SU-DHL-6 (cell line): ENCODE results near the gene GPR143.
"Not testable (repeated sequence)": the region's sequence is repeated elsewhere in the genome, so short reads cannot be mapped to it uniquely, and the experiment has no call there.

ENCODE experiments used
- H2AFZ ChIP-seq: fragments of 200-600 bp; sonication (generic); 2 replicates; pipeline ENCODE4 v1.6.1; 2014; ENCODE audit warnings: low read depth, mild to moderate bottlenecking, moderate library complexity, mixed read lengths, antibody characterized with exemption, low read length; ENCODE audit not compliant: severe bottlenecking
- H3F3A ChIP-seq: fragments of 200-600 bp; shearing (Covaris generic); 2 replicates; pipeline ENCODE4 v1.6.0; 2016; ENCODE audit warnings: antibody characterized with exemption, mild to moderate bottlenecking; ENCODE audit not compliant: insufficient read depth
- H3K27ac ChIP-seq: fragments of 200-600 bp; sonication (generic); 2 replicates; pipeline ENCODE4 v1.5.1; 2016; ENCODE audit warnings: low read depth, mild to moderate bottlenecking, low read length, moderate library complexity, mixed read lengths
- H3K27me3 ChIP-seq: fragments of 200-600 bp; sonication (generic), shearing (Covaris generic); 2 replicates; pipeline ENCODE4 v1.6.0; 2014; ENCODE audit warnings: mild to moderate bottlenecking, low read length
- H3K36me3 ChIP-seq: fragments of 200-600 bp; sonication (generic); 2 replicates; pipeline ENCODE4 v1.6.1; 2014; ENCODE audit warnings: mild to moderate bottlenecking, low read length, mixed read lengths
- H3K4me2 ChIP-seq: fragments of 300-600, 200-600 bp; shearing (Covaris generic), sonication (generic); 2 replicates; pipeline ENCODE4 v1.6.0; 2014; ENCODE audit warnings: low read length, low read depth, mild to moderate bottlenecking; ENCODE audit not compliant: poor library complexity, severe bottlenecking
- H3K4me3 ChIP-seq: fragments of 200-600 bp; sonication (generic); 2 replicates; pipeline ENCODE4 v1.5.1; 2014; ENCODE audit warnings: antibody characterized with exemption, low read length, mild to moderate bottlenecking, mixed read lengths; ENCODE audit not compliant: insufficient read depth, poor library complexity, severe bottlenecking
- H3K79me2 ChIP-seq: fragments of 200-600 bp; sonication (generic); 2 replicates; pipeline ENCODE4 v1.6.1; 2014; ENCODE audit warnings: mild to moderate bottlenecking, low read length, moderate library complexity; ENCODE audit not compliant: insufficient read depth
- H3K9ac ChIP-seq: fragments of 200-600 bp; sonication (generic); 2 replicates; pipeline ENCODE4 v1.7.0; 2014; ENCODE audit warnings: mild to moderate bottlenecking, low read length
- H3K9me2 ChIP-seq: fragments of 200-600 bp; sonication (generic); replicated peaks from 2 replicates; pipeline ENCODE4 v1.6.1; 2014; ENCODE audit warnings: low read length; ENCODE audit not compliant: insufficient read depth
- H3K9me3 ChIP-seq: fragments of 200-600 bp; sonication (generic); 2 replicates; pipeline ENCODE4 v1.6.1; 2014; ENCODE audit warnings: low read length, mixed read lengths; ENCODE audit not compliant: insufficient read depth
- H4K20me1 ChIP-seq: fragments of 200-600 bp; sonication (generic); 2 replicates; pipeline ENCODE4 v1.6.1; 2014; ENCODE audit warnings: low read depth, mild to moderate bottlenecking, antibody characterized with exemption, low read length, moderate library complexity, mixed read lengths
- CTCF ChIP-seq: fragments of 200-600 bp; sonication (generic); IDR thresholded peaks from one replicate; pipeline ENCODE4 v1.5.1; 2017; ENCODE audit warnings: antibody characterized with exemption, mild to moderate bottlenecking, low read length, moderate library complexity; ENCODE audit not compliant: insufficient read depth, poor library complexity, severe bottlenecking
- EZH2phosphoT487 ChIP-seq: fragments of 200-600 bp; sonication (generic), shearing (Covaris generic); conservative IDR thresholded peaks from 2 replicates; pipeline ENCODE4 v1.6.1; 2018; ENCODE audit warnings: mild to moderate bottlenecking, antibody characterized with exemption, low read length, moderate library complexity, mixed read lengths

Gene GPR143

GRCh38 chrX:9765737-9766097, at the start of gene GPR143:
Gene GPR143, minus strand, starts transcription at chrX:9765847. Its CDS starts 30 bp downstream, at chrX:9765817.
- Histone ChIP-seq H4K20me1 (no peaks in the 10 kb centered on the region), H3K27me3 (no peaks in the 10 kb centered on the region), H3K9me2 (no peaks in the 10 kb centered on the region), H3K9me3 (no peaks in the 10 kb centered on the region), H3K27ac (no peak within 1 kb of the TSS), H2AFZ (no peak within 1 kb of the TSS), H3K36me3 (no peaks in the 10 kb centered on the region), H3K4me3 (no peak within 1 kb of the TSS), H3K79me2 (no peaks in the 10 kb centered on the region), H3K4me2 (no peak within 1 kb of the TSS), H3K9ac (no peak within 1 kb of the TSS), H3F3A (no peaks in the 10 kb centered on the region)
- no peak for TF ChIP-seq EZH2phosphoT487

GRCh38 chrX:9811086-9811485, 45.4 kb upstream of the GPR143 start:
- not testable (repeated sequence) for H2AFZ ChIP-seq, H3K9ac ChIP-seq, H4K20me1 ChIP-seq, H3K27ac ChIP-seq, H3K9me3 ChIP-seq, H3K27me3 ChIP-seq, H3K79me2 ChIP-seq, H3K4me2 ChIP-seq, H3F3A ChIP-seq, H3K9me2 ChIP-seq, H3K36me3 ChIP-seq, H3K4me3 ChIP-seq

DNA sequence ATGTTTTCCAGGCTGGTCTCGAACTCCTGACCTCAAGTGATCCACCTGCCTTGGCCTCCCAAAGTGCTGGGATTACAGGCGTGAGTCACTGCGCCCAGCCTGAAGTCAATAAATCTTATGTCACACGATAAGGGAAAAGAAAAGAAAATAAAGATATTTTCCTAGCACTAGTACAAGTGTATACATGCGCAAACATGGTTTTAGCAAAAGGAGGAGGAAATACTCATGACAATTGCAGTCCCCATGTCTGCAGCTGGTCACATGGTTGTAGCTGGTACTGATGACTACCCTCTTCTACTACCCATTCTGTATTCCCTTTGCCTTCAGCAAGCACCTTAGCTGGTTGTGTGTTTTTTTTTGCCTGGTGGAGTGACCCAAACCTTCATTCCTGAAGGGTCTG, 44.2 kb upstream of the GPR143 start:
- H3K9me2 ChIP-seq, H3F3A ChIP-seq, H2AFZ ChIP-seq, H3K79me2 ChIP-seq, H3K27ac ChIP-seq, H3K4me3 ChIP-seq, H3K4me2 ChIP-seq, H3K9me3 ChIP-seq, H3K9ac ChIP-seq, H3K36me3 ChIP-seq, H4K20me1 ChIP-seq, H3K27me3 ChIP-seq: not testable (repeated sequence)

DNA sequence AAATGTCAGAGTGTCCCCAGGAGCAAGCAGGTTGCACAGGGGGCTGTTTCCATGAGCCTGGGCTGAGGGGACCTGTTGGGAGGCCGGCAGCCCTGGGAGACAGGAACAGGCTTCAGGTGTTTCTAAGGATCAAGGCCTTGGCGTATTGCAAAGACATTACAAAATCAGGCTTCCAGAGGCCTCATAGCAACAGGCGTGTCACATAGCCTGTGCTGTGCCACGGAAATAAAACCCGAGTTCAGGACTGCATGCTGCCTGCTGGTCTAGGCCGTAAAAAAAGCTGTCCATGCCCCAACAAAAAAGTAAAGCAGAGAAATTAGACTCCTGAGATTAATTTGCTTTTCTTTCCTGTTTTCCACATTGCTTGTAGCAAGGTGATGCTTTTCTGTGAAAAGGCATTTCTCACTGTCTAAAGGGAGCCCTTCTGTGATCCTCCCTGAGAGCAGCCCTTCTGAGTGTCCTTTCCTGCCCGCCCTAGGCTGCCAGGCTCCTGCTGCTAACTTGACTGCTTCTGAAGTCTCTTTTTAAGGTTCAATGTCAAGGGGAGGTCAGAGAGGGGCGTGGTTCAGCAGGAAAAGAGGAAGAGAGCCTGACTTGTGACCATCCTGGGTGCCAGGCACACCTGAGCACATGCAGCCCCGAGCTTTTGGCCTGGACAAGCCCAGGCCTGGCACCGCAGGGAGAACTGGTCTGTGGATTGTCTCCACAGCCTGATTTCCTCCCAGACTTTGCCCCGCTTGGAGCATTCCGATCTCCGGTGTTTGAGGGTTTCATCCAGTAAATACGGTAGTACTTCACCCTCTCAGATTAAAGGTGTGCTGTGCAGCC, 41.9 kb upstream of the GPR143 start:
- no peak overlapping the region for H3K4me3 ChIP-seq
- no peaks in the 10 kb centered on the region for H4K20me1 ChIP-seq
- H2AFZ ChIP-seq: no peak overlapping the region
- H3K9me3 ChIP-seq: no peaks in the 10 kb centered on the region
- no peaks in the 10 kb centered on the region for H3F3A ChIP-seq
- H3K36me3 ChIP-seq: no peaks in the 10 kb centered on the region
- H3K79me2 ChIP-seq: no peaks in the 10 kb centered on the region
- no peaks in the 10 kb centered on the region for H3K27me3 ChIP-seq
- no peak overlapping the region for H3K4me2 ChIP-seq
- no peak overlapping the region for H3K9ac ChIP-seq
- no peaks in the 10 kb centered on the region for H3K9me2 ChIP-seq
- TF ChIP-seq CTCF (no peak), EZH2phosphoT487 (no peak)
- no peak overlapping the region for H3K27ac ChIP-seq

DNA sequence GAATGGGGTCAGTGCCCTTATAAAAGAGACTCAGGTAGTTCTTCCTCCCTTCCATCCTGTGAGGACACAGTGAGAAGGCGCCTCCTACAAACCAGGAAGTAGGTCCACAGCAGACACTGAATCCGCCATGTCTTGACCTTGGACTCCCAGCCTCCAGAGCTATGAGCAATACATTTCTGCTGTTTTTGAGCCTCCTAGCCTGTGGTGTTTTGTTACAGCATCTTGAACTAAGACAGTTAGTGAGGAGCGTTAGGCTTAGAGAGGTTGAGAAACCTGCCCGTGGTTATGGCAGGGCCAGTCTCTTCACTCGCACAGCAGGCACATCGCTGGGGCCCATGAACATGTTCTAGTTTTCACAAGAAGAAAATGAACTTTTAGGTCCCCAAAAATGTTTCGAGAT, 40.3 kb upstream of the GPR143 start:
- Histone ChIP-seq H4K20me1 (no peaks in the 10 kb centered on the region), H3K27ac (no peak overlapping the region), H3K9ac (no peak overlapping the region), H3K79me2 (no peaks in the 10 kb centered on the region), H3K9me2 (no peaks in the 10 kb centered on the region), H3F3A (no peaks in the 10 kb centered on the region), H3K4me3 (no peak overlapping the region), H3K36me3 (no peaks in the 10 kb centered on the region), H2AFZ (no peak overlapping the region), H3K4me2 (no peak overlapping the region), H3K9me3 (no peaks in the 10 kb centered on the region), H3K27me3 (no peaks in the 10 kb centered on the region)
- no peak for TF ChIP-seq EZH2phosphoT487
- no peak for TF ChIP-seq CTCF
